Left lung (tissue), 10 donors: ENCODE measurements around the gene CHSY1. TPM values are rescaled to one million over a fixed set of nuclear protein-coding genes. Genes with fewer than 3 reads are reported as not detected.

Experiments
- ATAC-seq: fragments of 200-7000 bp; cut with Tn5 transposase; one replicate; pipeline ENCODE4 v1.9.1; 2020; ENCODE audit warnings: moderate library complexity
- DNase-seq, 4 donors: peaks; one replicate each; pipeline ENCODE4 v3.0.0-alpha.2; 2013 to 2020
- H3K27ac ChIP-seq, 2 donors: fragments of 200-600 bp; sonication (generic) in 1 of 2; one replicate each; pipeline versions ENCODE4 v1.5.0 to v1.8.0; 2020 to 2021
- H3K27me3 ChIP-seq, 2 donors: fragments of 200-600 bp; sonication (generic) in 1 of 2; one replicate each; pipeline versions ENCODE4 v1.5.0 to v1.8.0; 2020 to 2021
- H3K36me3 ChIP-seq, 2 donors: fragments of 200-600 bp; sonication (generic) in 1 of 2; one replicate each; pipeline versions ENCODE4 v1.5.0 to v1.8.0; 2020 to 2021
- H3K4me1 ChIP-seq, 2 donors: fragments of 200-600 bp; one replicate each; pipeline ENCODE4 v1.8.0; 2021
- H3K4me3 ChIP-seq, 2 donors: fragments of 200-600 bp; sonication (generic) in 1 of 2; one replicate each; pipeline versions ENCODE4 v1.5.0 to v1.8.0; 2020 to 2021; ENCODE audit warnings: mild to moderate bottlenecking in 1 of 2
- H3K9me3 ChIP-seq, 2 donors: fragments of 200-600 bp; sonication (generic) in 1 of 2; one replicate each; pipeline versions ENCODE4 v1.5.0 to v1.8.0; 2020 to 2021
- intact Hi-C, 2 donors: fragments of 100-400 bp; cut with DNase I; formaldehyde crosslinking; loops; one replicate each; pipeline versions ENCODE4 v1.11.2 to v1.14.2; 2022
- polyA plus RNA-seq, 6 donors: library from polyadenylated mRNA; unstranded; fragments of 120-200 nt; gene quantifications; one replicate each; pipeline ENCODE4 v1.2.1, GENCODE V29; 2013; ENCODE audit not compliant: insufficient read length in 6 of 6
- total RNA-seq, 2 donors: library from RNA; stranded (reverse); fragmentation: NEBNext Ultra II Directional; extraction: Animal tissue kit (Norgen Biotek cat#: 25700); gene quantifications; one replicate each; pipeline ENCODE4 v1.2.1, GENCODE V29; 2021
- TF ChIP-seq, protein P1 (sequence below), 2 donors: fragments of 200-600 bp; sonication (generic) in 1 of 2; IDR thresholded peaks; one replicate each; pipeline versions ENCODE4 v1.5.0 to v1.8.0; 2021; ENCODE audit warnings: antibody characterized with exemption in 2 of 2
- donor health status: DM: no; HTN: yes; CAD: no.
- donor health status: DM: no; HTN: no; CAD: no.

CHSY1 gene
- total and polyA plus RNA-seq, 8 donors: 33.3 to 61.5 (median 51.5) TPM

DNA sequence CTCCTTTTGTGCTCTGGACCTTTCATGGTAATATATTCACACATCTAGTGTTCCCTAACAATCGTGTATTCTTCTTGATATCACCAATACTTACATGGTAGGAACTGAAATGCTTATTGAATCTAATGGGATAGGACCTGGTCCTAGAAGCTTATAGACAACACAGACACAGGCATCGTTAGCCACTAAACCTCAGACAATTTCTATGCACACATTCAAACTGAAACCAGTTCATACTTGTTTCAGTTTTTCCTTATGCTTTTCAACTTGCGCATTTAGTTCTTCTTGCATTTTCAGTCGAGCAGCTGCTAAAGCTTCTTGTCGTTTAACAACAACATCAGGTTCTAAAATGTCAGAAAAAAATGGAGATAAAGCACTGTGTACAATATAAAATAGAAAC, 23.2 kb upstream of the CHSY1 start:
- peaks cover 6 to 61% of the 10 kb centered on the region in 2 donors for H3K36me3 ChIP-seq
- H3K9me3 ChIP-seq: no peaks in the 10 kb centered on the region
- H3K4me3 ChIP-seq: no peak overlapping the region
- peaks cover 0 to 21% of the 10 kb centered on the region in 2 donors for H3K4me1 ChIP-seq
- no peak for DNase-seq
- TF ChIP-seq, protein P1, sequence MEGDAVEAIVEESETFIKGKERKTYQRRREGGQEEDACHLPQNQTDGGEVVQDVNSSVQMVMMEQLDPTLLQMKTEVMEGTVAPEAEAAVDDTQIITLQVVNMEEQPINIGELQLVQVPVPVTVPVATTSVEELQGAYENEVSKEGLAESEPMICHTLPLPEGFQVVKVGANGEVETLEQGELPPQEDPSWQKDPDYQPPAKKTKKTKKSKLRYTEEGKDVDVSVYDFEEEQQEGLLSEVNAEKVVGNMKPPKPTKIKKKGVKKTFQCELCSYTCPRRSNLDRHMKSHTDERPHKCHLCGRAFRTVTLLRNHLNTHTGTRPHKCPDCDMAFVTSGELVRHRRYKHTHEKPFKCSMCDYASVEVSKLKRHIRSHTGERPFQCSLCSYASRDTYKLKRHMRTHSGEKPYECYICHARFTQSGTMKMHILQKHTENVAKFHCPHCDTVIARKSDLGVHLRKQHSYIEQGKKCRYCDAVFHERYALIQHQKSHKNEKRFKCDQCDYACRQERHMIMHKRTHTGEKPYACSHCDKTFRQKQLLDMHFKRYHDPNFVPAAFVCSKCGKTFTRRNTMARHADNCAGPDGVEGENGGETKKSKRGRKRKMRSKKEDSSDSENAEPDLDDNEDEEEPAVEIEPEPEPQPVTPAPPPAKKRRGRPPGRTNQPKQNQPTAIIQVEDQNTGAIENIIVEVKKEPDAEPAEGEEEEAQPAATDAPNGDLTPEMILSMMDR (IDR thresholded peaks at IDR 0.05): no peak
- no peak overlapping the region for H3K27ac ChIP-seq
- no peaks in the 10 kb centered on the region for H3K27me3 ChIP-seq
- ATAC-seq: no peak
- intact Hi-C loops: no loop called here

DNA sequence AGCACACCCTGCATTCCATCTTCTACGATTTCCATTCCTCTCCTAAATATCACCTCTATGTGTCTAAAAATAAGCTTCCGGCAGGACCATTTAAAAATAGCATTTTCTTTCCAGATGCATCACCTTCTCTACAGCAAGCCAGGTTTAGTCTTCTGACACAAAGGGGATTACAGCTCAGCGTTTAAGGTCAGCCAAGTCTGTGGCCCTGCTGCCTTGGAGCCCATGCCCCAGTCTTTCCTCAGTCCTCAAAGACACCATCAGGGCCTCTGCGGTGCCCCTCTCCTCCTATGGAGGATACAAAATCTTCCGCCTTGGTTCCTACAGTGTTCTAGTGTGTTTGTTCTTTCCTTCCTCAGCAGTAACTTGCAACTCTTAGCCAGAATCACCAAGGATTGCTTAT, 21.7 kb upstream of the CHSY1 start:
- no peak for DNase-seq
- TF ChIP-seq, protein P1 (IDR thresholded peaks at IDR 0.05): no peak
- Histone ChIP-seq H3K27me3 (no peaks in the 10 kb centered on the region), H3K27ac (no peak overlapping the region), H3K4me1 (peaks cover 0 to 21% of the 10 kb centered on the region in 2 donors), H3K9me3 (no peaks in the 10 kb centered on the region), H3K4me3 (no peak overlapping the region), H3K36me3 (peaks cover 6 to 71% of the 10 kb centered on the region in 2 donors)
- intact Hi-C loops: no loop called here
- no peak for ATAC-seq

DNA sequence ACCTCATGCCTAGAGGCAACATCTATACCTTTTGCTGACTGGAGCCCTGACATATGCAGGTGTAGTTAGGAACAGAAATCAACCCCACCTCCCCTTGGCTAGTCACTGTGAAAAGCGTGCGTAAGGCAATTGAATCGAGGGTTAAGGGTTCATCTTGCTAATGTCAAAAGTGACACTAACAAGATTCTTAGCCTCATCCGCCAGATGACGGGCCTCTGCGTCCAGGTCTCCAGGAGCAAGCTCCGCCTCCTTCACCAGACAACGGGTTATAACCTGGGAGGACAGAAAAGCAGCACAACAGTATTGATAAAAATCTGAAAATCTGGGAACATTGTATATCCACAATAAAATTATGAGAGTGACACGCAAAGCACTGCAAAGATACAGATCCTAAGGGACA, 20.7 kb upstream of the CHSY1 start:
- ATAC-seq (no peak), DNase-seq (no peak)
- TF ChIP-seq, protein P1 (IDR thresholded peaks at IDR 0.05): no peak
- intact Hi-C loops: no loop called here
- no peak overlapping the region for H3K27ac ChIP-seq
- H3K36me3 ChIP-seq: peaks cover 6 to 71% of the 10 kb centered on the region in 2 donors
- H3K4me3 ChIP-seq: no peak overlapping the region
- H3K4me1 ChIP-seq: peaks cover 0 to 21% of the 10 kb centered on the region in 2 donors
- no peaks in the 10 kb centered on the region for H3K9me3 ChIP-seq
- H3K27me3 ChIP-seq: no peaks in the 10 kb centered on the region

DNA sequence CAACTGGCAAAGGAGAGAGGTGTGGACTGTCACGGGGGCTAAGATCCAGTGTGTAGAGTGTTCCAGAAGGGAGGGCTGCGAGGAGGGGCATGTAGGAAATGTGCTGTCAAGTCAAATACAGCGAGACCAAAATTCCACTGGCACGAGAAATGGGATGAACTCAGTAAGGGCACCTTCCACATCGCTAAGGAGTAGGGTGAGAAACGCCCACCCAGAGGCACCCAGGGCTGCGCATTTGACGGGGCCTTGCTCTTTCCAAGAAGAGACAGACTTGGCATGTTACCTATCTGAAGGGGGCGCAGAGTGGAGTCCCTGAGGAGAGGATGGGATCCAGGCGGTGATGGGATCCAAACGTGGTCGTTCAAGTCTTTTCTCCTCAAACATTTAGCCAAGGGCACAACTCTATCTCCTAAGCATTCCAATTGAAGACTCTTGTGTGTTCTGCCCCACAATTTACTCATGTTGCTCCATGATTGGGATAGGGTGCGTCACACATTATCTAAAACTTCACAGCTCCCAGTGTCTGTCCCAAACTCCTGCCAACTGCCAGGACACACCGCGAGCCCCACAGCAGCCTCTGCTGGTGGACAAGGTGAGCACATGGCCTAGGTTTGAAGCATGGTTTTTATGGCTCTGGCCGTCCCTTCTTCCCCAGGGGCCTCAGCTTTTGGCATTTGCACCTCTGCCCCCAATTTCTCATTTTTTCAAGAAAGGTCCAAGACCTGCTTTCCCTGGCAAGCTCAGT, 17.8 kb upstream of the CHSY1 start:
- TF ChIP-seq, protein P1 (IDR thresholded peaks at IDR 0.05): no peak
- H3K4me1 ChIP-seq: peaks cover 0 to 10% of the 10 kb centered on the region in 2 donors
- no peak for DNase-seq
- intact Hi-C loops: no loop called here
- ATAC-seq: peak; percentile 11
- no peaks in the 10 kb centered on the region for H3K27me3 ChIP-seq
- no peak overlapping the region for H3K27ac ChIP-seq
- H3K4me3 ChIP-seq: no peak overlapping the region
- no peaks in the 10 kb centered on the region for H3K9me3 ChIP-seq
- H3K36me3 ChIP-seq: peaks cover 6 to 62% of the 10 kb centered on the region in 2 donors

DNA sequence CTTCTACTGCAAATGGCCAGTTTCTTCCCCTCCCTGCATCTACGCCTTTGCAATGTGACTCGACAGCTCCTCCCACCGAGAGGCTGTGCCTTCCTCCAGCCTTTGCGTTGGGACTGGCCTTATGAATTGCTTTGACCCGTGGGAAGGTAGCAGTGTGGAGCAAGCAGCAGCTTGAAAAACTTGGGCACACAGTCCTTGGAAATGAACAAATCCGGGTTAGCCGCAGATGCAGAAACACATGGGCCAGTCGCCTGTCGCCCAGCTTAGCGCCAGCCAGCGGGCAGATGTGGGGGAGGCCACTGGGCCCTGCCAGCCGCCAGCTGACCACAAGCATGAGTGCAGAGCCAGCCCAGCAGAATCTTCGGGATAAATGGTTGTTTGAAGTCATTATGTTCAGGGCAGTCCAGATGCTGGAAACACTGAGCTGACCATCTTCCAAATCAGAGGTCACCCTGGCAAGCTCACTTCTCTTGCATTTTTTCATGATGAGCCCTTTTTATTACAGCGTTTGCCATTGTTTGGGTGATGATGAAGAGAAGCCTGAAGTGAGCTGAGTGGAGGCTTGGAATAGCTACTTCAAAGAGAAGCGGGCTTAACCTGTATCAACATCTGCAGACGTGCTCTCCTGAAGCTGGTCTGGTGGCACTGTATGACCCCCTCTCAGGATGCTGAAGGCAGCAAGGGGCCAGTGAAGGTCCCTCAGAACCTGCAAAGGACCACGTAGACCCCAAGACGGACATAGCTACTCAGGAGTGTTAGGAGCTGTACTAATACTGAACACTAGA, 15.7 kb upstream of the CHSY1 start:
- no peaks in the 10 kb centered on the region for H3K27me3 ChIP-seq
- peak; percentile 63 for ATAC-seq
- peaks cover 0 to 15% of the 10 kb centered on the region in 2 donors for H3K4me1 ChIP-seq
- intact Hi-C loops: no loop called here
- no peak overlapping the region for H3K4me3 ChIP-seq
- no peak for DNase-seq
- TF ChIP-seq, protein P1 (IDR thresholded peaks at IDR 0.05): no peak
- H3K27ac ChIP-seq: peak overlapping the region; percentile 48 to 57
- no peaks in the 10 kb centered on the region for H3K9me3 ChIP-seq
- peaks cover 0 to 40% of the 10 kb centered on the region in 2 donors for H3K36me3 ChIP-seq
